B cell (primary cell): Measurements from ENCODE around the gene ITGAV. TPM values are rescaled to one million over a fixed set of nuclear protein-coding genes. Genes with fewer than 3 reads are reported as not detected.

Experiments
- ATAC-seq: fragments of 200-7000 bp; cut with Tn5 transposase; one replicate; pipeline ENCODE4 v1.10.0; 2021; ENCODE audit warnings: low read depth, mild to moderate bottlenecking, moderate number of reproducible peaks, moderate library complexity
- CTCF ChIA-PET: fragments of 350-600 bp; sonication (Branson Sonifier 250); formaldehyde crosslinking; loops from one replicate; lab custom pipeline; 2021; ENCODE audit warnings: antibody characterized with exemption, inconsistent platforms; lab: Charles Lee
- POLR2A ChIA-PET: fragments of 350-600 bp; sonication (Branson Sonifier 250); formaldehyde crosslinking; loops from one replicate; lab custom pipeline; 2021; ENCODE audit warnings: antibody characterized with exemption; lab: Charles Lee
- DNase-seq: peaks from one replicate; pipeline ENCODE4 v3.0.0; 2013
- H2AFZ ChIP-seq: 2 replicates; pipeline ENCODE4 v1.6.1; 2012; ENCODE audit warnings: mild to moderate bottlenecking, low read depth, low read length; ENCODE audit not compliant: insufficient read depth, poor library complexity, severe bottlenecking
- H3K27ac ChIP-seq, 2 donors: 1 replicate in 1 of 2; 2 replicates in 1 of 2; pipeline ENCODE4 v1.5.1; 2012 to 2013; ENCODE audit warnings: low read length in 2 of 2, mild to moderate bottlenecking in 2 of 2, moderate library complexity in 1 of 2
- H3K27me3 ChIP-seq, 4 experiments: fragments of 200-600 bp in 1 of 4; sonication (generic) in 1 of 4; replicated peaks in 1 of 4; 1 replicate in 2 of 4; 2 replicates in 2 of 4; pipeline versions ENCODE4 v1.6.1 to v1.7.0; 2013 to 2016; ENCODE audit warnings: low read length in 3 of 4, mild to moderate bottlenecking in 2 of 4, mixed read lengths in 1 of 4, moderate library complexity in 1 of 4; ENCODE audit not compliant: insufficient read depth in 4 of 4, control insufficient read depth in 3 of 4; ENCODE audit errors: control extremely low read depth in 1 of 4
- H3K36me3 ChIP-seq, 2 experiments: replicated peaks in 1 of 2; 1 replicate in 1 of 2; 2 replicates in 1 of 2; pipeline versions ENCODE4 v1.6.1 to v1.7.1; 2013; ENCODE audit warnings: low read length in 1 of 2; ENCODE audit not compliant: insufficient read depth in 2 of 2, control insufficient read depth in 1 of 2; ENCODE audit errors: control extremely low read depth in 1 of 2, extremely low read depth in 1 of 2
- H3K4me1 ChIP-seq, 2 donors: fragments of 200-600 bp in 1 of 2; sonication (generic) in 1 of 2; 1 replicate in 1 of 2; 2 replicates in 1 of 2; pipeline versions ENCODE4 v1.5.1 to v1.6.1; 2013 to 2017; ENCODE audit warnings: low read length in 2 of 2; ENCODE audit not compliant: control insufficient read depth in 2 of 2, insufficient read depth in 2 of 2
- H3K4me2 ChIP-seq: replicated peaks from 2 replicates; pipeline ENCODE3; 2012; ENCODE audit warnings: mild to moderate bottlenecking, low read depth, low read length; ENCODE audit not compliant: poor library complexity, severe bottlenecking
- H3K4me3 ChIP-seq, 5 experiments: fragments of 200-600 bp in 1 of 5; sonication (generic) in 1 of 5; 1 replicate in 3 of 5; 2 replicates in 2 of 5; pipeline versions ENCODE4 v1.5.1 to v1.7.0; 2011 to 2016; ENCODE audit warnings: low read length in 4 of 5, mild to moderate bottlenecking in 4 of 5, low read depth in 2 of 5, control low read depth in 1 of 5, moderate library complexity in 1 of 5; ENCODE audit not compliant: insufficient read depth in 1 of 5; ENCODE audit errors: control extremely low read depth in 1 of 5, extremely low read depth in 1 of 5
- H3K79me2 ChIP-seq: fragments of 200-600 bp; sonication (generic); one replicate; pipeline ENCODE4 v1.6.0; 2016; ENCODE audit warnings: low read length; ENCODE audit not compliant: control insufficient read depth, insufficient read depth
- H3K9ac ChIP-seq: fragments of 200-600 bp; sonication (generic); 2 replicates; pipeline ENCODE4 v1.6.1; 2017; ENCODE audit warnings: mild to moderate bottlenecking, low read length, moderate library complexity
- H3K9me3 ChIP-seq, 3 donors: one replicate each; pipeline versions ENCODE4 v1.6.1 to v1.7.1; 2013; ENCODE audit warnings: low read length in 2 of 3; ENCODE audit not compliant: control insufficient read depth in 2 of 3, insufficient read depth in 1 of 3; ENCODE audit errors: control extremely low read depth in 1 of 3
- H4K20me1 ChIP-seq: 2 replicates; pipeline ENCODE4 v1.6.0; 2012; ENCODE audit warnings: mild to moderate bottlenecking, low read length; ENCODE audit not compliant: insufficient read depth, control insufficient read depth, poor library complexity, severe bottlenecking
- H3K27ac Mint-ChIP-seq: one replicate; pipeline ENCODE4 v1.8.0; 2021; ENCODE audit warnings: mixed read lengths
- H3K27me3 Mint-ChIP-seq: one replicate; pipeline ENCODE4 v1.8.0; 2021; ENCODE audit warnings: mixed read lengths
- H3K4me1 Mint-ChIP-seq: one replicate; pipeline ENCODE4 v1.8.0; 2021; ENCODE audit warnings: mixed read lengths
- H3K4me3 Mint-ChIP-seq: one replicate; pipeline ENCODE4 v1.8.0; 2021; ENCODE audit warnings: mixed read lengths
- H3K9me3 Mint-ChIP-seq: one replicate; pipeline ENCODE4 v1.8.0; 2022; ENCODE audit warnings: mixed read lengths; ENCODE audit not compliant: insufficient read depth
- CTCF ChIP-seq: fragments of 200-600 bp; IDR thresholded peaks from one replicate; pipeline ENCODE4 v1.8.0; 2022; ENCODE audit warnings: antibody characterized with exemption, mild to moderate bottlenecking
- EZH2 ChIP-seq: IDR thresholded peaks from 2 replicates; pipeline ENCODE4 v1.6.1; 2012; ENCODE audit warnings: borderline replicate concordance, low read depth, mild to moderate bottlenecking, moderate library complexity, low read length; ENCODE audit not compliant: insufficient read depth, poor library complexity, severe bottlenecking
- WGBS: methylation state at CpG from one replicate; pipeline ENCODE4 v1.1.5; 2013; ENCODE audit warnings: missing lambda C conversion rate; ENCODE audit not compliant: insufficient coverage; 5-methylcytosine and 5-hydroxymethylcytosine counted together
- intact Hi-C: fragments of 100-400 bp; cut with micrococcal nuclease; formaldehyde crosslinking; loops from one replicate; pipeline ENCODE4 v1.10.0; 2022
- polyA plus RNA-seq: library from polyadenylated mRNA; depleted of rRNA; stranded (reverse); fragments of >200 nt; gene quantifications from 2 replicates; pipeline ENCODE4 v1.2.3, GENCODE V29; 2012
- total RNA-seq, 2 donors: library from RNA; stranded (reverse); fragments of 120-200 nt in 1 of 2; gene quantifications; 1 replicate in 1 of 2; 2 replicates in 1 of 2; pipeline versions ENCODE4 v1.2.3 to v1.2.4, GENCODE V29; 2013 to 2022

Gene ITGAV
- total and polyA plus RNA-seq, 2 donors (not counting 1 experiment from before 2014, with no cell fraction given), result 0.58 to 3.6 TPM

GRCh38 chr2:186664385-186665043, 74.7 kb downstream of the ITGAV start:
- WGBS, result 96% methylated on average over 5 of the region's 5 CpGs
- Histone ChIP-seq H3K9me3 (no peaks in the 10 kb centered on the region), H3K9ac (no peak overlapping the region), H3K4me2 (no peak overlapping the region), H3K4me3 (no peak overlapping the region), H3K79me2 (no peaks in the 10 kb centered on the region), H4K20me1 (no peaks in the 10 kb centered on the region), H3K27me3 (no peaks in the 10 kb centered on the region), H2AFZ (no peak overlapping the region), H3K27ac (no peak overlapping the region), H3K4me1 (no peaks in the 10 kb centered on the region), H3K36me3 (peaks cover 0 to 3% of the 10 kb centered on the region in 2 experiments)
- TF ChIP-seq CTCF (no peak), EZH2 (no peak)
- intact Hi-C loops, result loop anchor here (10.0 kb wide), 1 partner anchor 460 kb away; no protein-coding TSS in a partner anchor
- no peaks in the 10 kb centered on the region for H3K4me1 Mint-ChIP-seq
- no peaks in the 10 kb centered on the region for H3K9me3 Mint-ChIP-seq
- no peak for DNase-seq
- no peaks in the 10 kb centered on the region for H3K27me3 Mint-ChIP-seq
- no peak overlapping the region for H3K4me3 Mint-ChIP-seq
- no peak overlapping the region for H3K27ac Mint-ChIP-seq
- ChIA-PET CTCF (no interaction called here), POLR2A (no interaction called here)
- no peak for ATAC-seq

GRCh38 chr2:186669146-186669545, 79.3 kb downstream of the ITGAV start:
- Mint-ChIP-seq H3K27ac (no peak overlapping the region), H3K4me1 (no peaks in the 10 kb centered on the region), H3K9me3 (peaks cover 2% of the 10 kb centered on the region), H3K27me3 (no peaks in the 10 kb centered on the region), H3K4me3 (no peak overlapping the region)
- Histone ChIP-seq H3K36me3 (peaks cover 0 to 19% of the 10 kb centered on the region in 2 experiments), H3K27me3 (no peaks in the 10 kb centered on the region), H3K4me1 (no peaks in the 10 kb centered on the region), H2AFZ (no peak overlapping the region), H4K20me1 (no peaks in the 10 kb centered on the region), H3K79me2 (no peaks in the 10 kb centered on the region), H3K9ac (no peak overlapping the region), H3K27ac (no peak overlapping the region), H3K4me2 (no peak overlapping the region), H3K4me3 (no peak overlapping the region), H3K9me3 (peaks cover 0 to 4% (median 1%) of the 10 kb centered on the region in 3 donors)
- ATAC-seq (no peak), DNase-seq (no peak)
- ChIA-PET CTCF (no interaction called here), POLR2A (no interaction called here)
- WGBS, result no CpG with 5 or more reads among the region's 1 CpG
- no peak for TF ChIP-seq CTCF
- intact Hi-C loops, result loop anchor here (10.0 kb wide), 1 partner anchor 456 kb away; no protein-coding TSS in a partner anchor
